CD4-positive, alpha-beta T cell treated with Interferon gamma for 1 hour (primary cell): ENCODE data around the gene HRK.

Experiments used
- DNase-seq: peaks from one replicate; pipeline ENCODE4 v3.0.0-alpha.2; 2020

Gene HRK

GRCh38 chr12:116897476-116897875 is 16.2 kb upstream of the HRK start:
- DNase-seq: no peak

DNA sequence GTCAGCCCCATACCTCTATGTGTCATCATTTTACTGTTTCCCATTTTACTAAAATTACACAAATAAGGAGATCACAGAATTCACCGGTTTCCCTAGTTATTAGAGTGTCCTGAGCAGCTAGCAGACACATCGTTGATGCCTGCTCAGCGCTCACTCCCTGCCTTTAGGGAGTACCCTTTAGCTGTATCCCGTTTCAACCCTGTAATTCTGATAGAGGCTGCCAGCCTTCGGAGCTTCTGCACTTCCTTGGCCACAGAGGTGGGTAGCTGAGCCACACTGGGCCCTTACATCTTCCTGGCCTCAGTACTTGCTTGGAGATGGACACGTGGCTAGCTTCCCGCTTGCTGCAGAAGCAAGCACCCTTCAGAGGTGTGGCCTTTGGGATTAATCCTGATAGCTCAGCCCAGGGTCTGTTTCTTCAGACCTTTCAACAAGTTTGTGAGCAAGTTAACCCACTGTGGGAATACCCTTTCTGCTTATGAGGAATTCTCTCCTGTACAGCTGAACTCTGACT is 15.2 kb upstream of the HRK start:
- no peak for DNase-seq

DNA sequence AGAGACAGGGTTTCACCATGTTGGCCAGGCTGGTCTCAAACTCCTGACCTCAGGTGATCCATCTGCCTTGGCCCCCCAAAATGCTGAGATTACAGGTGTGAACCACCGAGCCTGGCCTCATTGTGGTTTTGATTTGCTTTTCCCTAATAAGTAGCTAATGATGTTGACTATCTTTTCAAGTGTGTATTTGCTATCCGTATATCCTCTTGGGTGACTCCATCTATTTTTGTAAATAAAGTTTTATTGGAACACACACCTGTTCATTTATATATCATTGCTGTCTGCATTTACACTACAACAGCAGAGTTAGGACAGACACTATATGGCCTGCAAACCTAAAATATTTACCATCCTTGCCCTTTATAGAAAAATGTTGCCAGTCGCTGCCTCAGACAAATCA is 13.7 kb upstream of the HRK start:
- DNase-seq: no peak

DNA sequence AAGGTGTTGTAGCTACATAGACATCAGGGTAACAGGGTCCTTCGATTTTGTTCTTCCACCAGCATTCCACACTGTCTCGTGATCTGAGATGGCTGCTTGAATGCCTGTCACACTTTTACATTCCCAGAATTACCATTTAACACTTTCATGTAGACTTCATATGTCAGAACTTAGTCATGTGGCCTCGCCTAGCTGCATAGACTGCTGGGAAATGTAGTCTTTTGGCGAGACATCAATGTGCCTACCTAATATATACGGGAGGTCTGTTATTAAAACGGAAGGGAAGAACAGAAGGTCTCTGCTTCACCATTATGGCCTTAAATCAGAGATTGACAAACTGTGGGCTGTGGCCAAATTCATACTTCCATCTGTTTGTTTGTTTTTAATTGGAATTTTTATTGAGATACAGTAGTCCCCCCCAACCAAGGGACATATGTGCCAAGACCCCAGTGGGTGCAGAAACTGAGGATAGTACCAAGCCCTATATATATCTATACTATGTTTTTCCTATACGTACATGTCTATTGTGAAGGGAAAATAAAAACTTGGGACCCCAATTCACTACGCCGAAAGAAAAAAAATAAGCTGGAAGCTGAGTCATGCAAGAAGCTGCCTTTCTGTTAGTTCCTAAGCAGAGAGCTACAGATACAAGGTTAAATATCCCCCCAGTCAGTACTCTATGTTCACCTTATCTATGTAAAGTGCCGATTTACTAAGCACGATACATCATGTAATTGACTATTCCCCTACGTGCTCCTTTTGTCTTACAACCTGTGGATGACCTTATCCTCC is 11.3 kb upstream of the HRK start:
- DNase-seq: no peak

- DNase-seq: no peak
Measured at GRCh38 chr12:116891019-116891418, 9.8 kb upstream of the HRK start.

- DNase-seq: no peak
Measured at GRCh38 chr12:116890330-116890729, 9.1 kb upstream of the HRK start.

GRCh38 chr12:116887897-116888296 is 6.7 kb upstream of the HRK start:
- DNase-seq: no peak

DNA sequence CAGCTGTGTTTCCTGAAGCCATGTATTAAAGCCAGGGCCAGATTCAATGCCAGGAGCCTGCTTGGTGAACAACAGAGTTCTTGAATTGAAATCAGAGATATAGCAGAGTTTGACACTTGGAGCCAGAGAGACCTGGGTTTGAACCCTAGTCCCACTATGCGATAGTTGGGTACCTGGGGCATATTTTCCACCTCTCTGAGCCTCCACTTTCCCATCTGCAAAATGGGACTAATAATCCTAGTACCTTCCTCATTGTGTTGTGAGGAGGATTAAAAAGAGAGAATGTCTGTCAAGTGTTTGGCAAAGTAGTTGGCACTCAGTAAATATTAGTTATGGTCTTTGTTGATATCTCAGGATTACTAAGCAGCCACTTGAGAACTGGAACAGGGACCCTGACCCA is 6.0 kb upstream of the HRK start:
- DNase-seq: no peak

DNA sequence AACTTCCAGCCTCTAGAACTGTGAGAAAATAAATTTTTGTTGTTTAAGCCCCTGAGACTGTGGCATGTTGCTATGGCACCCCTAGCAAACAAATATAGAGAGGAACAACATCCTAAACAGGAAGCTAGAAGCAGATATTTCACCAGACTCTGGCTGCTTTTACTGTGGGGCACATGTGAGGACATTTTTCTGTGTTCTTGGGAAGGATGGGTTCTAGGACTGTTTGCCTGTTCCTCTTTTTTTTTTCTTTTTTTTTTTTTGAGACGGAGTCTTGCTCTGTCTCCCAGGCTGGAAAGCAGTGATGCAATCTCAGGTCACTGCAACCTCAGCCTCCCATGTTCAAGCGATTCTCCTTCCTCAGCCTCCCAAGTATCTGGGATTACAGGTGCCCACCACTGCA is 4.2 kb upstream of the HRK start:
- DNase-seq: peak; percentile 21

DNA sequence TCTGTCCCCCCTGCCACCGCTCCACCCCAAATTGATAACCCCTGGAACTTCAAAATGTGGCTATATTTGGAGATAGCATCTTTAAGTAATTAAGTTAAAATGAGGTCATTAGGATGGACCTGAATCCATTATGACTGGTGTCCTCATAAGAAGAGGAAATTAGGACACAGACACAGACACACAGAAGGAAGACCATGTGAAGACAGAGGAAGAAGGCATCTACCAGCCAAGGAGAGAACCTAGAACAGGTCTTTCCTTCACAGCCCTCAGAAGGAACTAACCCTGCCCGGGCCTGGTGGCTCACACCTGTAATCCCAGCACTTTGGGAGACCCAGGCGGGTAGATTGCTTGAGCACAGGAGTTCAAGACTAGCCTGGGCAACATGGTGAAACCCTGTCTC is 3.6 kb upstream of the HRK start:
- DNase-seq: no peak

- no peak for DNase-seq
Measured at GRCh38 chr12:116882742-116883141, 1.5 kb upstream of the HRK start.

- no peak for DNase-seq
Measured at GRCh38 chr12:116881877-116882507, 751 bp upstream of the HRK start.

GRCh38 chr12:116880817-116881324 is 370 bp downstream of the HRK start:
- peak; percentile 26 for DNase-seq

DNA sequence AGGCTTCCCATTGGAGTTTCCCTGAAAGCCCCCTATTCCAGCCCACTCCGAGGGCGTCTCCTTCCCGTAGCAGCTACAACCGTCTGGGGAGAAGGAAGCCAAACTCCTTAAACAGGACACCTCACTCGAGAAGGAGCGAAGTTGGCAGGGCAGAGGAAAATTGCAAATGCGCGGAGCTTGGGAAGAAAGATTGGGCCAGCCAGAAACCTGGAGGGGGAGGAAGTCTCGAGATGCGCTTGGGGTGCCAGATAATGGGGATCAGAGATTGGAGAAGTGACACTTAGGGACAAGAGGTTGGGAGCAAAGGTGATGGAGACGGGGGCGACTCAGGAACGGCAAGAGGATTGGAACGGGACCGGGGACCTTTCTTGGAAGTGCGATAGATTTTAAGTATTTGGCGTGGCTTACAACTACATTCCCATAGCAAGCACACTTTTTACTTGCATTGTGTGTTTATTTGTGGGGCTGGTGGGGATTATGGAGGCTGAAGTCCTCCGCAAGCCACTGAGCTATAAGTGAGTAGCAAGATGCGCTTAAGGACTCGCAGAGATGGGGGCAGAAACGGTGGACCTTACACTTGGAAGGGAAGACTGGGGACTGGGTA is 926 bp downstream of the HRK start:
- no peak for DNase-seq

DNA sequence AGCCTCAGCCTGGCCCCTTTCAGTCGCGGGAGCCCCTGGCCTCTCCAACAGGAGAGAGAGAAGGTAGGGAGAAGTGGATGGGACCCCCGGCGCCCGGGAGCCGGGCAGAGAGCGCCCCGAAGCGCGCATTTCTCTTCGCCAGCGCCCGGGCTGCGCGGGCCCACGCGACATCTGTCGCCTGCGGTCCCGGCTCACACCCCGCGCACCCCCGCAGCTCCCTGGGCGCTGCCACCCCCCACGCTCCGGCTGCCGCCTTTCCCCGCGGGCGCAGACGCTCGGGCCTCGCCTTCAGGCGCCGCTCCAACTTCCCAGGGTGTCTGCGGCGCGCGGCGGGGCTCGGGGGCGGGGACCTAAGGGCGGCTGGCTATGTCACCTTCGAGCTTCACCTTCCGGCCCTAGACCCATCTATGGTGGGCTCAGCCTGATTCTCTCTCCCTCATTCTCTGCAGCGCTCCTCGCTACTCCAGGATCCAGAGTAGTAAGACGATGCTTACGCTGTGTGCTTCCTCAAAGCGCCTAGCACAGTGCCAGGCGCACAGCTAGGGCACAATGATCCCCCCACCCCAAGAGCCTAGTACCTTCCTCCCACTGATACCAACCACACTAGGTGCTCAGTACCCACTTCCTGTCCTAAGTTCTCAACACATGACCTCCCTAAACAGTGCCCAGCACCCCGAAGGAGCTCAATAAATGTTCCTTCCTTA is 1.6 kb downstream of the HRK start:
- DNase-seq: no peak

DNA sequence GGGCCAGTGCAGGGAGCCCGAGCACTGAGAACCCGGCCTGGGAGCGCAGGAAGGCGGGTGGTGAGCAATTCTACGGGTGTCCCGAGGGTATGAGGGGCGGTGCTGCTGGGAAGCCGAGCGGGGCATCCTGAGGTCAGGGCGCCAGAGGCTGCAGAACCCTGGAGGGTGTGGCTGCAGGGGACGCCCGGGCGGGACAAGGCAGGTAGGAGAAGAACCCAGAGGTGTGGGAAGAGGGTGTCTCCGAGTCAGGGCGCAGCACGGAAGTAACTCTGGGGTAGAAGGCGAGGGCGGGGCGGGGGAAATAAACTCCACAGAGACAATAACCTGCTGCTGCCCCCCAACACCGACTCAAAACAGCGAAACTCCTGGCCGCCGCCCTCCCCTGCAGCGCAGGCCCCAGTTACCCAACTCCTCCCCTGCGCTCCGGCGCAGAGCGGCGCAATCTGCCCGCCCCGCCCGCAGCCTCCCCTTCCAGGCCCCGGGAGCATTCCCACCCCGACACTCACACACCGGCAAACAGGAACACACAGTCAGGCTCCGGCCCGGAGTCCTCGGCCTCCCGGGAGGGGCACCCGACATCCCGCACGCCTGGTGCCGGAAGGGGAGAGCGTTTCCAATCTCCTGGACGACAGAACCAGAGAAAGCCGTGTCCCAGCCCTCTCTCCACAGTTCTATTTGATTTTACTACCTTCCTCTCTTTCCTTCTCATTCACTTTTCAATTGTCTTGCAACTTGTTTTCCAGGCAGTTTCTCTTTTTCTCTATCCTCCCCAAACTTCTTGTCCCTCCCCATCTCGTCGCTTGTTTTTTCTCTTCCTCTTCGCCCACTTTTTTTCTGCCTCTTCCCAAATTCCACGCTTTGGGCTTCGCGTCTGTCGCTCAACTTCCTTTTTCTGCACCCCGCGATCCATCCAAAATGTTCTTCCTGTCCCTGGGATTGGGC is 2.4 kb downstream of the HRK start:
- no peak for DNase-seq

DNA sequence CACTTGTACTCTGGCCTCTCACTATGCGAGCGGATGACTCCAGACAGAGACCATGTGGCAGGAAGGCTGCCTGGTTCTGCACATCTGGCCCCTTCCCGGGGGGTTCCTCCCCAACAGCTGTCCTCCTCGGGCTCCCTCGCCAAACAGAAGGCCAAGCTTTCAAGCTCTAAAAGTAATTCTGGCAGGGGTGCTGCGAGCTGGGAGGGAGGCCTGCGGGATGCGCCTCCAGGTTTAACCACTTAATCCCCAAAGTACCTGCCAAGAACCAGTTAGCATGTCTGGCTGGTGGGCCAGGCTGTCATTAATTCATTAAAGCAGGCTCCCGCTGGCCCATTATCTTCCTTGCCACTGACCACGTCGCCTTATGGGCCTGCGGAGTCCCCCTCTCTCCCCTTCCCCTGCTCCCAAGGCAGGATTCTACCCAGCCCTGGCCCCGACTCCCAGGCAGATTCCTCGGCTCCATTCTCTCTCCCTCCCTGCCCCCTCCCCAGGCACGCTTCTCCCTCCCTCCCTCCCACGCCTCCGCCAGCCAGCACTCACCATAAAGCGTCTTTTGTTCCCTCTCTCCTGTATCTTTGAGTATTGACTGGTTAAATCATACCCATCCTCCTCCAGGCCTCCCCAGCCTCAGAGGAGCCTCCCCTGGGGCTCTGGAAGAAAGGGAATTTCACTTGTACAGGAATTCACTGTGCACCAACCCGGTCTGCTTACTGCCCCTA is 4.9 kb downstream of the HRK start:
- DNase-seq: no peak

GRCh38 chr12:116874324-116874995 is 6.8 kb downstream of the HRK start:
- DNase-seq: no peak

DNA sequence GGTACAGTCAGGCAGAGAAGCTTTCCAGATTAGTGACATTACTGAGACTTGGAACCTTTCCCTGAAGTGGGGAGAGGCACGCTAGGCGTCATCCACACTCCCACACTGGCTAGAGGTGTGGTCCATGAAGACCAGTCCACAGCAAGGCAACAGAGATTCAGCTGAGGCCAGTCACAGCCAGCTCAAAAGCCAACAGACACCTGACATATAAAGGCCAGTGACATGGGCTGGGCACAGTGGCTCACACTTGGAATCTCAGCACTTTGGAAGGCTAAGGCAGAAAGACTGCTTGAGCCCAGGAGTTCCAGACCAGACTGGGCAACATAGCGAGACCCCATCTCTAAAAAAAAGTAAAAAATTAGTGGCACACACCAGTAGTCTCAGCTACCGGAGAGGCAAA is 10.9 kb downstream of the HRK start:
- no peak for DNase-seq

- DNase-seq: no peak
Measured at GRCh38 chr12:116867523-116867922, 13.7 kb downstream of the HRK start.
